H1 (cell line): ENCODE data around the gene RPS6KA5. TPM values are rescaled to one million over a fixed set of nuclear protein-coding genes. Genes with fewer than 3 reads are reported as not detected.

Experiments
- CBX5 ChIP-seq: fragments of 300-800, 300-1000 bp; sonication (generic); IDR thresholded peaks from 2 replicates; pipeline ENCODE4 v1.7.1; 2016; ENCODE audit warnings: antibody characterized with exemption, low read length, low read depth
- EZH2 ChIP-seq: fragments of 200-600 bp; sonication (generic); IDR thresholded peaks from 2 replicates; pipeline ENCODE4 v1.7.1; 2012; ENCODE audit warnings: low read depth, mild to moderate bottlenecking, moderate library complexity, low read length, inconsistent platforms; ENCODE audit not compliant: severe bottlenecking
- HDAC6 ChIP-seq: IDR thresholded peaks from one replicate; pipeline ENCODE4 v1.7.1; 2012; ENCODE audit warnings: low read depth, mild to moderate bottlenecking, inconsistent platforms, low read length, moderate library complexity
- PHF8 ChIP-seq: fragments of 200-600 bp; sonication (generic); conservative IDR thresholded peaks from 2 replicates; pipeline ENCODE4 v1.7.1; 2012; ENCODE audit warnings: low read depth, mild to moderate bottlenecking, inconsistent platforms, low read length, moderate library complexity
- SAP30 ChIP-seq: fragments of 300-600 bp; sonication (generic); IDR thresholded peaks from 2 replicates; pipeline ENCODE4 v1.7.1; 2012; ENCODE audit warnings: low read length, moderate library complexity, mild to moderate bottlenecking, inconsistent platforms; ENCODE audit not compliant: insufficient read depth, insufficient replicate concordance
- SIN3A ChIP-seq, 2 experiments: IDR thresholded peaks in 1 of 2; conservative IDR thresholded peaks in 1 of 2; 2 replicates each; pipeline ENCODE4 v1.6.1; 2011 to 2012; ENCODE audit warnings: low read length in 2 of 2, improper control_type of control experiment in 1 of 2, low read depth in 1 of 2, mild to moderate bottlenecking in 1 of 2
- polyA plus RNA-seq, 7 experiments: library from polyadenylated mRNA; depleted of rRNA in 3 of 7; stranded (reverse) in 5 of 7; unstranded in 2 of 7; fragments of >200 nt in 5 of 7; fragments of 200-250 nt in 2 of 7; gene quantifications; 1 replicate in 5 of 7; 2 replicates in 1 of 7; 4 replicates in 1 of 7; pipeline versions ENCODE4 v1.2.1 to v1.2.3, GENCODE V29; 2011 to 2013; ENCODE audit warnings: missing spikeins in 2 of 7, mixed read lengths in 2 of 7
- total RNA-seq: library from RNA; stranded (reverse); fragmentation: NEBNext Ultra II Directional; extraction: Animal tissue kit (Norgen Biotek cat#: 25700); gene quantifications from 2 replicates; pipeline ENCODE4 v1.2.1, GENCODE V29; 2021

Gene RPS6KA5
- total and polyA plus RNA-seq, 2 of the 8 experiments (the other 6 are each of a cell fraction or from before 2014, with no cell fraction given): 0.85 to 3.1 TPM

GRCh38 chr14:90844321-90844720 is 216.1 kb downstream of the RPS6KA5 start (continued):
- TF ChIP-seq PHF8: no peak
- no peak for TF ChIP-seq SIN3A (conservative IDR thresholded peaks at IDR 0.05 in 1 of 2, IDR thresholded peaks at IDR 0.05 in 1 of 2; ENCODE audit: low read depth in 1 of 2, low read length in 2 of 2)
- TF ChIP-seq SAP30: no peak
- no peak for TF ChIP-seq HDAC6
- no peak for TF ChIP-seq EZH2
- no peak for TF ChIP-seq CBX5
